RWPE2 (cell line): ENCODE measurements around the gene CFAP20DC.
A peak's percentile ranks its signal among the peaks of the same experiment; 100 is the strongest.
"Not testable (repeated sequence)": the region's sequence is repeated elsewhere in the genome, so short reads cannot be mapped to it uniquely, and the experiment has no call there.

Experiments used
- ATAC-seq: fragments of 200-7000 bp; cut with Tn5 transposase; 3 replicates; pipeline ENCODE4 v1.9.1; 2021; ENCODE audit warnings: low read depth
- DNase-seq: peaks from one replicate; pipeline ENCODE4 v3.0.0-alpha.2; 2020; ENCODE audit warnings: low spot score
- H3K27ac ChIP-seq: fragments of 450-650 bp; 2 replicates; pipeline ENCODE4 v1.5.1; 2017; ENCODE audit warnings: mild to moderate bottlenecking; ENCODE audit not compliant: poor library complexity, severe bottlenecking
- H3K27me3 ChIP-seq: fragments of 250-450 bp; sonication (Bioruptor Pico); 2 replicates; pipeline ENCODE4 v1.5.1; 2021; ENCODE audit warnings: mild to moderate bottlenecking, moderate library complexity; ENCODE audit not compliant: insufficient read depth, poor library complexity, severe bottlenecking
- H3K36me3 ChIP-seq: fragments of 250-450 bp; sonication (Bioruptor Pico); 2 replicates; pipeline ENCODE4 v1.5.1; 2020; ENCODE audit warnings: low read depth, mild to moderate bottlenecking, moderate library complexity
- H3K4me1 ChIP-seq: fragments of 250-450 bp; sonication (Bioruptor Pico); 2 replicates; pipeline ENCODE4 v1.5.1; 2021; ENCODE audit warnings: mild to moderate bottlenecking, moderate library complexity; ENCODE audit not compliant: insufficient read depth, poor library complexity, severe bottlenecking
- H3K4me3 ChIP-seq: fragments of 250-450 bp; sonication (Bioruptor Pico); 2 replicates; pipeline ENCODE4 v1.5.1; 2021; ENCODE audit warnings: mild to moderate bottlenecking, moderate library complexity; ENCODE audit not compliant: severe bottlenecking
- H3K9me3 ChIP-seq: fragments of 250-450 bp; sonication (Bioruptor Pico); 2 replicates; pipeline ENCODE4 v1.5.1; 2021; ENCODE audit warnings: mild to moderate bottlenecking, moderate library complexity; ENCODE audit not compliant: severe bottlenecking
- CTCF ChIP-seq: fragments of 450-650 bp; IDR thresholded peaks from one replicate; pipeline ENCODE4 v1.5.1; 2017; ENCODE audit warnings: mild to moderate bottlenecking, moderate library complexity; ENCODE audit not compliant: poor library complexity, severe bottlenecking

The CFAP20DC gene

DNA sequence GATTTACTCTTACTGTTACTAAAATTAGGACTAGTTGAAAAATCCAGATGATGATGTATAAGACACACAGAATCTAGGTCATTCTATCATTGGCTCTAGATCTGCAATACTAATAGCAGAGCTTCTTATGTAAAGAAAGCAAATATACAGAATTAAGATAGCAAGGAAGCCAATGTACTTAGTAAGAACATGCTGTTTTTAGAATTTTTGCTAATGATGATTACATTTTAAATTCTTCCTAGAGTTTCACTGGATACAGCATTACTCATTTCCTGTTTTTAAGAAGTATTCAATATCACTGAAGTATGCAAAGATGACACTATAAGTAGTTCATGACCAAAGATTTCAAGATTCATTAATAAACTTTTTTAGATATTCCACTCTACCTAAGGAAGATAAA lies 60.7 kb downstream of the CFAP20DC start:
- peaks cover 5% of the 10 kb centered on the region for H3K9me3 ChIP-seq
- no peaks in the 10 kb centered on the region for H3K36me3 ChIP-seq
- peak; percentile 87 for ATAC-seq
- DNase-seq: no peak
- H3K27ac ChIP-seq: peak overlapping the region; percentile 73
- no peak overlapping the region for H3K4me3 ChIP-seq
- TF ChIP-seq CTCF: no peak
- peaks cover 21% of the 10 kb centered on the region for H3K4me1 ChIP-seq
- H3K27me3 ChIP-seq: no peaks in the 10 kb centered on the region

- H3K27ac ChIP-seq: peak overlapping the region; percentile 73
- no peak for TF ChIP-seq CTCF
- H3K9me3 ChIP-seq: peaks cover 5% of the 10 kb centered on the region
- H3K36me3 ChIP-seq: no peaks in the 10 kb centered on the region
- no peaks in the 10 kb centered on the region for H3K27me3 ChIP-seq
- ATAC-seq: no peak
- DNase-seq: no peak
- H3K4me1 ChIP-seq: peaks cover 21% of the 10 kb centered on the region
- H3K4me3 ChIP-seq: no peak overlapping the region
Observed at GRCh38 chr3:58988041-58988440, 61.8 kb downstream of the CFAP20DC start.

GRCh38 chr3:58986654-58987053 lies 63.2 kb downstream of the CFAP20DC start:
- TF ChIP-seq CTCF: no peak
- Histone ChIP-seq H3K27me3 (no peaks in the 10 kb centered on the region), H3K27ac (no peak overlapping the region), H3K36me3 (no peaks in the 10 kb centered on the region), H3K4me3 (no peak overlapping the region), H3K9me3 (peaks cover 7% of the 10 kb centered on the region), H3K4me1 (peaks cover 21% of the 10 kb centered on the region)
- DNase-seq (no peak), ATAC-seq (no peak)

GRCh38 chr3:58979840-58980239 lies 70.0 kb downstream of the CFAP20DC start:
- Histone ChIP-seq H3K27ac (no peak overlapping the region), H3K27me3 (no peaks in the 10 kb centered on the region), H3K4me1 (no peaks in the 10 kb centered on the region), H3K9me3 (peaks cover 2% of the 10 kb centered on the region), H3K36me3 (no peaks in the 10 kb centered on the region), H3K4me3 (no peak overlapping the region)
- ATAC-seq: no peak
- DNase-seq: no peak
- no peak for TF ChIP-seq CTCF

GRCh38 chr3:58973796-58974195 lies 76.0 kb downstream of the CFAP20DC start:
- no peak for ATAC-seq
- DNase-seq: no peak
- H3K27me3 ChIP-seq: no peaks in the 10 kb centered on the region
- no peaks in the 10 kb centered on the region for H3K9me3 ChIP-seq
- no peaks in the 10 kb centered on the region for H3K36me3 ChIP-seq
- TF ChIP-seq CTCF: no peak
- no peaks in the 10 kb centered on the region for H3K4me1 ChIP-seq
- no peak overlapping the region for H3K27ac ChIP-seq
- H3K4me3 ChIP-seq: no peak overlapping the region

DNA sequence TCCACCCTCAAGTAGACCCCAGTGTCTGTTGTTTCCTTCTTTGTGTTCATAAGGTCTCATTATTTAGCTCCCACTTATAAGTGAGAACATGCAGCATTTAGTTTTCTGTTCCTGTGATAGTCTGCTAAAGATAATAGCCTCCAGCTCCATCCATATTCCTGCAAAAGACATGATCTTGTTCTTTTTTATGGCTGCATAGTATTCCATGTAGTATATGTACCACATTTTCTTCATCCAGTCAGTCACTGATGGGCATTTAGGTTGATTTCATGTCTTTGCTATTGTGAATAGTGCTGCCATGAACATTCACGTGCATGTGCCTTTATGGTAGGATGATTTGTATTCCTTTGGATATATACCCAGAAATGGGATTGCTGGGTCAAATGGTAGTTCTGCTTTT lies 82.0 kb downstream of the CFAP20DC start:
- ATAC-seq, H3K27ac ChIP-seq, H3K9me3 ChIP-seq, H3K4me1 ChIP-seq, H3K4me3 ChIP-seq, DNase-seq, H3K27me3 ChIP-seq, H3K36me3 ChIP-seq: not testable (repeated sequence)
